HL-60 (cell line): ENCODE data around the gene PLA2G3.
A peak's percentile ranks its signal among the peaks of the same experiment; 100 is the strongest.

Experiments used
- DNase-seq, 2 experiments: peaks; one replicate each; pipeline ENCODE4 v3.0.0-alpha.2; 2010 to 2020; ENCODE audit warnings: low read depth in 1 of 2, low spot score in 1 of 2
- H3K27ac ChIP-seq: fragments of 250-450 bp; sonication (Bioruptor Pico); replicated peaks from 2 replicates; pipeline ENCODE4 v1.5.1; 2020; ENCODE audit warnings: mild to moderate bottlenecking, moderate library complexity
- H3K27me3 ChIP-seq: fragments of 250-450 bp; sonication (Bioruptor Pico); 2 replicates; pipeline ENCODE4 v1.5.1; 2021; ENCODE audit warnings: mild to moderate bottlenecking, moderate library complexity; ENCODE audit not compliant: insufficient read depth, poor library complexity, severe bottlenecking
- H3K4me3 ChIP-seq: replicated peaks from 2 replicates; pipeline ENCODE4 v1.5.1; 2011; ENCODE audit warnings: mild to moderate bottlenecking, control low read depth, low read length; ENCODE audit not compliant: insufficient read depth
- CTCF ChIP-seq: IDR thresholded peaks from one replicate; pipeline ENCODE4 v1.5.1; 2011; ENCODE audit warnings: low read length, control low read depth, inconsistent platforms; ENCODE audit not compliant: insufficient read depth
- GABPA ChIP-seq: IDR thresholded peaks from 2 replicates; pipeline ENCODE4 v1.6.1; 2012; ENCODE audit warnings: low read depth
- POLR2AphosphoS5 ChIP-seq: IDR thresholded peaks from 2 replicates; pipeline ENCODE4 v1.6.1; 2012; ENCODE audit warnings: low read depth
- REST ChIP-seq: IDR thresholded peaks from 2 replicates; pipeline ENCODE4 v1.6.1; 2012; ENCODE audit warnings: low read depth; ENCODE audit not compliant: insufficient replicate concordance
- SPI1 ChIP-seq: IDR thresholded peaks from 2 replicates; pipeline ENCODE4 v1.6.1; 2012; ENCODE audit warnings: low read depth, mild to moderate bottlenecking, borderline replicate concordance

The PLA2G3 gene

GRCh38 chr22:31086703-31087330 is 53.5 kb downstream of the PLA2G3 start:
- no peak overlapping the region for H3K4me3 ChIP-seq
- no peak for TF ChIP-seq REST
- no peak for TF ChIP-seq SPI1
- no peak for TF ChIP-seq GABPA
- no peak for TF ChIP-seq CTCF
- TF ChIP-seq POLR2AphosphoS5 = no peak
- H3K27ac ChIP-seq = no peak overlapping the region
- H3K27me3 ChIP-seq = no peaks in the 10 kb centered on the region
- DNase-seq = no peak

- no peak for TF ChIP-seq POLR2AphosphoS5
- no peak for TF ChIP-seq CTCF
- no peak for TF ChIP-seq REST
- no peak for TF ChIP-seq SPI1
- TF ChIP-seq GABPA = no peak
- H3K4me3 ChIP-seq = no peak overlapping the region
Measured at GRCh38 chr22:31085928-31086327, 54.4 kb downstream of the PLA2G3 start.

GRCh38 chr22:31085493-31085824 is 54.8 kb downstream of the PLA2G3 start:
- DNase-seq = peak in 1 of 2 experiments; percentile 39
- H3K27me3 ChIP-seq = no peaks in the 10 kb centered on the region
- H3K27ac ChIP-seq = peak overlapping the region; percentile 77
- H3K4me3 ChIP-seq = peak overlapping the region; percentile 63
- TF ChIP-seq CTCF (no peak), SPI1 (no peak), POLR2AphosphoS5 (no peak), GABPA (no peak), REST (no peak)

More at GRCh38 chr22:31085928-31086327, 54.4 kb downstream of the PLA2G3 start:
- no peak for DNase-seq
- Histone ChIP-seq H3K27ac (no peak overlapping the region), H3K27me3 (no peaks in the 10 kb centered on the region)
